ENCODE results near the gene C4orf50. TPM values are rescaled to one million over a fixed set of nuclear protein-coding genes. Genes with fewer than 3 reads are reported as not detected.

Gene C4orf50
- total RNA-seq, 1 donor from 2014 or later = 0.16 TPM

DNA sequence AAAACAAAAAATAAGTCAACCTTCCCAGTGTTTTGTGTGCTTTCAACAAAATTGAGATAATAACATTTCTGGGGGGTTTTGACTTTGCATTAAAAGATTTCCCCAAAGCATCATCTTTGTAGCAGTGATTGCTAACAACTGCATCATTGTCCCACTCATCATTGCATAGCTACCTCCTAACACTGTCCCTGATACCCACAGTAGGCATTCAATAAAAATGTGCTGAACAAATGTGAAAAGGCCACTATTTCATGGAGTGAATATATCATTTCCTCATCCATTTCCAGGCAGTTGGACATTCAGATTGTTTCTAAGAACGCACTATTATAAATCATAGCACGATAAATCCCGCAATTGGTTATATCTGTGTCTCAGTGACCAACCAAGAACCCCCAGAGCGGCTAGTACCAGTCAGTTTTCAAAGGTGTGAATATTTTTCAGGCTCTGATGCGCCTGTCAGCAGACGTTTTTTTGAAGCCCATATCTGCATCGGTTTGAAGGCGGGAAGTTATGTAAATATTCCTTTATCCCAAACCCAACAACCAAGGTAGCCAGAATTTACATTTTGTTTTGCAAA, 89.3 kb downstream of the C4orf50 start:
- no peak for TF ChIP-seq EZH2 (IDR thresholded peaks at IDR 0.05; ENCODE audit: insufficient read depth, low read length)
- TF ChIP-seq, protein P1, sequence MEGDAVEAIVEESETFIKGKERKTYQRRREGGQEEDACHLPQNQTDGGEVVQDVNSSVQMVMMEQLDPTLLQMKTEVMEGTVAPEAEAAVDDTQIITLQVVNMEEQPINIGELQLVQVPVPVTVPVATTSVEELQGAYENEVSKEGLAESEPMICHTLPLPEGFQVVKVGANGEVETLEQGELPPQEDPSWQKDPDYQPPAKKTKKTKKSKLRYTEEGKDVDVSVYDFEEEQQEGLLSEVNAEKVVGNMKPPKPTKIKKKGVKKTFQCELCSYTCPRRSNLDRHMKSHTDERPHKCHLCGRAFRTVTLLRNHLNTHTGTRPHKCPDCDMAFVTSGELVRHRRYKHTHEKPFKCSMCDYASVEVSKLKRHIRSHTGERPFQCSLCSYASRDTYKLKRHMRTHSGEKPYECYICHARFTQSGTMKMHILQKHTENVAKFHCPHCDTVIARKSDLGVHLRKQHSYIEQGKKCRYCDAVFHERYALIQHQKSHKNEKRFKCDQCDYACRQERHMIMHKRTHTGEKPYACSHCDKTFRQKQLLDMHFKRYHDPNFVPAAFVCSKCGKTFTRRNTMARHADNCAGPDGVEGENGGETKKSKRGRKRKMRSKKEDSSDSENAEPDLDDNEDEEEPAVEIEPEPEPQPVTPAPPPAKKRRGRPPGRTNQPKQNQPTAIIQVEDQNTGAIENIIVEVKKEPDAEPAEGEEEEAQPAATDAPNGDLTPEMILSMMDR (IDR thresholded peaks at IDR 0.05; ENCODE audit: insufficient read depth, low read depth, low read length) = no peak
- no peak overlapping the region for H3K27ac Mint-ChIP-seq (ENCODE audit: unreplicated experiment)
- peaks cover 73% of the 10 kb centered on the region for H3K27me3 Mint-ChIP-seq (ENCODE audit: low read depth, unreplicated experiment)

DNA sequence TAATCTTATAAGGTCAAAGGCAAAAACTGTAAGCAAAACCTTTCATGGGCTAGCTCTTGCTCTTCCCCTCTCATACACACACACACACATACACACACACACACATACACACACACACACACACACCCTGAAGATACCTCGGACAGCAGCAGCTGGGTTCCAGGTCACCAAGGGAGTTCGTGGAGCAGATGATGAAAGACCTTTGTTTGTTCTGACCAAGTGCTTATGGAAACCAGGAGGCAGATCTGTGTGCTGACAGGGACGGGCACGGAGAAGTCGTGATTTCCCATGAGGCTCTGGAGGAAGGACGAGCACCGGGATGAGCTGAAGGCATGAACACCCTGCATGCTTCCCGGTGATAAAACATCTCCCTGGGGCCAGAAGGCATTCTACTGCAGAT, 90.0 kb downstream of the C4orf50 start:
- Mint-ChIP-seq H3K27ac (ENCODE audit: unreplicated experiment) (no peak overlapping the region), H3K27me3 (ENCODE audit: low read depth, unreplicated experiment) (peaks cover 68% of the 10 kb centered on the region), H3K4me3 (ENCODE audit: unreplicated experiment) (no peak overlapping the region), H3K9me3 (ENCODE audit: unreplicated experiment) (peaks cover 1% of the 10 kb centered on the region), H3K4me1 (ENCODE audit: low read depth, unreplicated experiment) (peaks cover 9% of the 10 kb centered on the region), H3K36me3 (ENCODE audit: low read depth, unreplicated experiment) (peaks cover 2% of the 10 kb centered on the region)
- FAIRE-seq = no peak
- Histone ChIP-seq H3K27ac (ENCODE audit: low read depth, low read length) (no peak overlapping the region), H3K9ac (ENCODE audit: low read length) (no peak overlapping the region), H3K4me1 (ENCODE audit: insufficient read depth, low read length) (no peaks in the 10 kb centered on the region), H2AFZ (ENCODE audit: low read depth, low read length) (no peak overlapping the region), H3K9me3 (ENCODE audit: insufficient read depth, low read depth, low read length) (no peaks in the 10 kb centered on the region), H3K79me2 (ENCODE audit: insufficient read depth, low read length) (no peaks in the 10 kb centered on the region), H3K4me2 (ENCODE audit: low read length) (no peak overlapping the region), H3K27me3 (ENCODE audit: insufficient read depth, low read length) (peaks cover 11% of the 10 kb centered on the region), H3K4me3 (ENCODE audit: insufficient read depth, low read depth, low read length) (no peak overlapping the region), H4K20me1 (ENCODE audit: insufficient read depth, low read length) (no peaks in the 10 kb centered on the region), H3K36me3 (ENCODE audit: insufficient read depth, low read length) (no peaks in the 10 kb centered on the region)
- TF ChIP-seq, protein P1 (IDR thresholded peaks at IDR 0.05; ENCODE audit: insufficient read depth, low read depth, low read length) = no peak
- TF ChIP-seq EZH2 (IDR thresholded peaks at IDR 0.05; ENCODE audit: insufficient read depth, low read length) = no peak
- DNase-seq (ENCODE audit: low read depth) = no peak

More for the DNA sequence above, 89.3 kb downstream of the C4orf50 start:
- H3K4me3 Mint-ChIP-seq (ENCODE audit: unreplicated experiment) = no peak overlapping the region
- H3K9me3 Mint-ChIP-seq (ENCODE audit: unreplicated experiment) = peaks cover 1% of the 10 kb centered on the region
- no peak for DNase-seq (ENCODE audit: low read depth)
- Histone ChIP-seq H3K9me3 (ENCODE audit: insufficient read depth, low read depth, low read length) (no peaks in the 10 kb centered on the region), H3K4me3 (ENCODE audit: insufficient read depth, low read depth, low read length) (no peak overlapping the region), H3K9ac (ENCODE audit: low read length) (no peak overlapping the region), H3K4me2 (ENCODE audit: low read length) (no peak overlapping the region), H3K36me3 (ENCODE audit: insufficient read depth, low read length) (no peaks in the 10 kb centered on the region), H3K27ac (ENCODE audit: low read depth, low read length) (no peak overlapping the region), H3K79me2 (ENCODE audit: insufficient read depth, low read length) (no peaks in the 10 kb centered on the region), H4K20me1 (ENCODE audit: insufficient read depth, low read length) (no peaks in the 10 kb centered on the region), H3K27me3 (ENCODE audit: insufficient read depth, low read length) (peaks cover 17% of the 10 kb centered on the region), H3K4me1 (ENCODE audit: insufficient read depth, low read length) (no peaks in the 10 kb centered on the region), H2AFZ (ENCODE audit: low read depth, low read length) (no peak overlapping the region)
- peaks cover 5% of the 10 kb centered on the region for H3K4me1 Mint-ChIP-seq (ENCODE audit: low read depth, unreplicated experiment)
- H3K36me3 Mint-ChIP-seq (ENCODE audit: low read depth, unreplicated experiment) = peaks cover 2% of the 10 kb centered on the region
- FAIRE-seq = no peak

DNA sequence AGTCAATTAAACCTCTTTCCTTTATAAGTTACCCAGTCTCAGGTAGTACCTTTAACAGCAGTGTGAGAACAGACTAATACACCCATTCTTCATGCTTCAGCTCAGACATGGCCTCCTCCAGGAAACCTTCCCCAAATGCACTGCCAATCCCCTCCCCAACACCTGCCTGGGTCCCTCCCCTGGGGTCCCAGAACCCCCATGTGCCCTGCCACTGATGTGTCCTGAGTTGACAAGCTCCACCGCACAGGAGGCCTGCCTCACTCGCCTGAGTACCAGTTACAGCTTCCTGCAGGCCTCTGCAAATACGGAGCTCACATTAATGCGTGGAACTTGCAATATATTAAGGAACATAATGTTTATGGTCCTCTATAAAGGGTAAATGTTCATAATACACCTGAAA, 90.5 kb downstream of the C4orf50 start:
- H3K27ac ChIP-seq (ENCODE audit: low read depth, low read length) = no peak overlapping the region
- H3K4me1 ChIP-seq (ENCODE audit: insufficient read depth, low read length) = no peaks in the 10 kb centered on the region

More for the DNA sequence above, 90.5 kb downstream of the C4orf50 start:
- Histone ChIP-seq H3K9ac (ENCODE audit: low read length) (no peak overlapping the region), H3K4me3 (ENCODE audit: insufficient read depth, low read depth, low read length) (no peak overlapping the region), H3K36me3 (ENCODE audit: insufficient read depth, low read length) (no peaks in the 10 kb centered on the region), H3K27me3 (ENCODE audit: insufficient read depth, low read length) (peaks cover 11% of the 10 kb centered on the region), H2AFZ (ENCODE audit: low read depth, low read length) (no peak overlapping the region), H3K4me2 (ENCODE audit: low read length) (no peak overlapping the region), H3K9me3 (ENCODE audit: insufficient read depth, low read depth, low read length) (no peaks in the 10 kb centered on the region), H4K20me1 (ENCODE audit: insufficient read depth, low read length) (no peaks in the 10 kb centered on the region), H3K79me2 (ENCODE audit: insufficient read depth, low read length) (no peaks in the 10 kb centered on the region)
- TF ChIP-seq, protein P1 (IDR thresholded peaks at IDR 0.05; ENCODE audit: insufficient read depth, low read depth, low read length) = no peak
- TF ChIP-seq EZH2 (IDR thresholded peaks at IDR 0.05; ENCODE audit: insufficient read depth, low read length) = no peak
- Mint-ChIP-seq H3K27me3 (ENCODE audit: low read depth, unreplicated experiment) (peaks cover 68% of the 10 kb centered on the region), H3K4me1 (ENCODE audit: low read depth, unreplicated experiment) (peaks cover 11% of the 10 kb centered on the region), H3K27ac (ENCODE audit: unreplicated experiment) (no peak overlapping the region), H3K9me3 (ENCODE audit: unreplicated experiment) (peaks cover 1% of the 10 kb centered on the region), H3K36me3 (ENCODE audit: low read depth, unreplicated experiment) (peaks cover 2% of the 10 kb centered on the region), H3K4me3 (ENCODE audit: unreplicated experiment) (no peak overlapping the region)
- FAIRE-seq (no peak), DNase-seq (ENCODE audit: low read depth) (no peak)

Measured in astrocyte (in vitro differentiated cells and primary cell).